Tibial artery (tissue), 4 donors: ENCODE results near the gene SERPINA9.

Experiments
- DNase-seq, 2 donors: peaks; one replicate each; pipeline ENCODE4 v3.0.0-alpha.2; 2019
- H3K27ac ChIP-seq, 2 donors: fragments of 200-600 bp; sonication (generic) in 1 of 2; 1 replicate in 1 of 2; 2 replicates in 1 of 2; pipeline ENCODE4 v1.5.1; 2018 to 2019; ENCODE audit warnings: mild to moderate bottlenecking in 1 of 2
- H3K27me3 ChIP-seq, 2 donors: fragments of 200-600 bp; sonication (generic) in 1 of 2; one replicate each; pipeline versions ENCODE4 v1.5.1 to v1.6.0; 2016 to 2019
- H3K36me3 ChIP-seq, 3 donors: fragments of 200-600 bp; sonication (generic) in 2 of 3; one replicate each; pipeline ENCODE4 v1.5.1; 2016 to 2019; ENCODE audit warnings: mild to moderate bottlenecking in 2 of 3
- H3K4me1 ChIP-seq, 4 donors: fragments of 200-600 bp; sonication (generic) in 2 of 4; 1 replicate in 3 of 4; 2 replicates in 1 of 4; pipeline ENCODE4 v1.5.1; 2016 to 2019
- H3K4me3 ChIP-seq, 2 donors: fragments of 200-600 bp; sonication (generic) in 1 of 2; 1 replicate in 1 of 2; 2 replicates in 1 of 2; pipeline ENCODE4 v1.5.1; 2018 to 2019; ENCODE audit warnings: mild to moderate bottlenecking in 2 of 2
- H3K9me3 ChIP-seq, 3 donors: fragments of 200-600 bp; sonication (generic) in 1 of 3; one replicate each; pipeline ENCODE4 v1.5.1; 2016 to 2019
- CTCF ChIP-seq, 2 experiments: fragments of 200-600 bp in 1 of 2; fragments of 450-650 bp in 1 of 2; IDR thresholded peaks; one replicate each; pipeline ENCODE4 v1.5.1; 2017 to 2019; ENCODE audit warnings: antibody characterized with exemption in 2 of 2, mild to moderate bottlenecking in 1 of 2, moderate library complexity in 1 of 2
- intact Hi-C: fragments of 100-400 bp; cut with DNase I; formaldehyde crosslinking; loops from one replicate; pipeline ENCODE4 v1.15.0; 2023; ENCODE audit warnings: low total_unique reads

SERPINA9 gene

GRCh38 chr14:94461526-94462218, 14.3 kb downstream of the SERPINA9 start:
- intact Hi-C loops = no loop called here
- H3K27ac ChIP-seq = no peak overlapping the region
- H3K9me3 ChIP-seq = peaks cover 0 to 14% (median 4%) of the 10 kb centered on the region in 3 donors
- no peak overlapping the region for H3K4me3 ChIP-seq
- no peaks in the 10 kb centered on the region for H3K27me3 ChIP-seq
- DNase-seq = no peak
- no peak for TF ChIP-seq CTCF (IDR thresholded peaks at IDR 0.05)
- no peaks in the 10 kb centered on the region for H3K4me1 ChIP-seq
- H3K36me3 ChIP-seq = no peaks in the 10 kb centered on the region

GRCh38 chr14:94460631-94461416, 15.2 kb downstream of the SERPINA9 start:
- Histone ChIP-seq H3K9me3 (peaks cover 0 to 14% (median 4%) of the 10 kb centered on the region in 3 donors), H3K27ac (no peak overlapping the region), H3K27me3 (no peaks in the 10 kb centered on the region), H3K36me3 (no peaks in the 10 kb centered on the region), H3K4me1 (no peaks in the 10 kb centered on the region), H3K4me3 (no peak overlapping the region)
- TF ChIP-seq CTCF (IDR thresholded peaks at IDR 0.05) = no peak
- intact Hi-C loops = no loop called here
- no peak for DNase-seq

- peaks cover 0 to 4% (median 0%) of the 10 kb centered on the region in 3 donors for H3K9me3 ChIP-seq
- H3K36me3 ChIP-seq = no peaks in the 10 kb centered on the region
- intact Hi-C loops = no loop called here
- DNase-seq = no peak
- H3K27me3 ChIP-seq = no peaks in the 10 kb centered on the region
- no peaks in the 10 kb centered on the region for H3K4me1 ChIP-seq
- H3K27ac ChIP-seq = no peak overlapping the region
- no peak for TF ChIP-seq CTCF (IDR thresholded peaks at IDR 0.05)
- no peak overlapping the region for H3K4me3 ChIP-seq
Observed at GRCh38 chr14:94458558-94459205, 17.3 kb downstream of the SERPINA9 start.

- H3K27me3 ChIP-seq = no peaks in the 10 kb centered on the region
- H3K9me3 ChIP-seq = peaks cover 0 to 4% (median 0%) of the 10 kb centered on the region in 3 donors
- H3K4me3 ChIP-seq = no peak overlapping the region
- TF ChIP-seq CTCF (IDR thresholded peaks at IDR 0.05) = no peak
- no peaks in the 10 kb centered on the region for H3K36me3 ChIP-seq
- intact Hi-C loops = no loop called here
- no peak for DNase-seq
- no peak overlapping the region for H3K27ac ChIP-seq
- H3K4me1 ChIP-seq = no peaks in the 10 kb centered on the region
Observed at GRCh38 chr14:94458096-94458495, 17.9 kb downstream of the SERPINA9 start.

GRCh38 chr14:94455928-94456327, 20.1 kb downstream of the SERPINA9 start:
- Histone ChIP-seq H3K36me3 (no peaks in the 10 kb centered on the region), H3K4me1 (no peaks in the 10 kb centered on the region), H3K27ac (no peak overlapping the region), H3K4me3 (no peak overlapping the region), H3K9me3 (peaks cover 0 to 4% (median 0%) of the 10 kb centered on the region in 3 donors), H3K27me3 (no peaks in the 10 kb centered on the region)
- no peak for TF ChIP-seq CTCF (IDR thresholded peaks at IDR 0.05)
- intact Hi-C loops = no loop called here
- DNase-seq = no peak
